NT2/D1 (cell line): ENCODE data around the gene TSPEAR.

Source experiments
- SUZ12 ChIP-seq: IDR thresholded peaks from 2 replicates; pipeline ENCODE4 v1.6.1; 2011; ENCODE audit not compliant: insufficient read length, insufficient read depth; ENCODE audit errors: extremely low read depth
- YY1 ChIP-seq: IDR thresholded peaks from 2 replicates; pipeline ENCODE4 v1.6.1; 2011; ENCODE audit not compliant: insufficient read length, insufficient read depth
- ZNF274 ChIP-seq: IDR thresholded peaks from 2 replicates; pipeline ENCODE4 v1.6.1; 2011; ENCODE audit warnings: mild to moderate bottlenecking, low read depth, low read length

DNA sequence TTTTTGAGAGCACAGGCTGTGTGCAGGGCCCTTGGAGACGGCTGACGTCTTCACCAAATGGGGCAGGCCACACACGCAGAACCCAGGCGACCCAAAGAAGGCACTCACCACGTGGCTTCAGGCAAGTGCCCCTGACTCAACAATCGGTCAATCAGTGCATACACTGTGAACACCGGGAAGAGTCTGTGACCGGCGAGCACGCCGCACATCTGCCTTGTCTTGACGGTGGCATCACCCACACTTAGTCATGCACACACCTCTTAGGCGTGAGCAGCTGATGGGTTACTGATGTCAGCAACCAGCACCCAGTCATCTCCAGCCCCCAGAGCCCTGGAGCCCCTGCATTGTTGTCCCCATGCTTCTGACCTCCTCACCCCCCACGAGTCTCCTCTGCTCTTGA lies 261.0 kb downstream of the TSPEAR start:
- TF ChIP-seq ZNF274 (no peak), YY1 (no peak), SUZ12 (no peak)
